Osteoblast (primary cell): ENCODE data around the gene LCN12. TPM values are rescaled to one million over a fixed set of nuclear protein-coding genes. Genes with fewer than 3 reads are reported as not detected.

Source experiments
- DNase-seq: peaks from one replicate; pipeline ENCODE4 v3.0.0; 2011; ENCODE audit warnings: low spot score, mixed read lengths; ENCODE audit not compliant: insufficient read length; ENCODE audit errors: missing footprints
- H2AFZ ChIP-seq: 2 replicates; pipeline ENCODE4 v1.6.0; 2011; ENCODE audit warnings: mild to moderate bottlenecking, low read length
- H3K27ac ChIP-seq: 2 replicates; pipeline ENCODE4 v1.5.1; 2011; ENCODE audit warnings: mild to moderate bottlenecking, low read depth, low read length, moderate library complexity
- H3K27me3 ChIP-seq: 2 replicates; pipeline ENCODE4 v1.6.0; 2012; ENCODE audit warnings: mild to moderate bottlenecking, control low read depth, inconsistent platforms, low read length, moderate library complexity; ENCODE audit not compliant: insufficient read depth
- H3K36me3 ChIP-seq: 2 replicates; pipeline ENCODE4 v1.5.1; 2011; ENCODE audit warnings: mild to moderate bottlenecking, low read length, control low read depth, moderate library complexity; ENCODE audit not compliant: insufficient read depth
- H3K4me1 ChIP-seq: 2 replicates; pipeline ENCODE4 v1.5.1; 2011; ENCODE audit warnings: mild to moderate bottlenecking, low read length, control low read depth, moderate library complexity; ENCODE audit not compliant: insufficient read depth
- H3K4me2 ChIP-seq: 2 replicates; pipeline ENCODE4 v1.6.0; 2011; ENCODE audit warnings: mild to moderate bottlenecking, low read length; ENCODE audit not compliant: insufficient read depth
- H3K4me3 ChIP-seq: fragments of 200-600 bp; sonication (generic); 3 replicates; pipeline ENCODE4 v1.5.1; 2012; ENCODE audit warnings: mild to moderate bottlenecking, low read length, inconsistent platforms; ENCODE audit not compliant: insufficient read depth
- H3K79me2 ChIP-seq: 2 replicates; pipeline ENCODE4 v1.6.0; 2012; ENCODE audit warnings: mild to moderate bottlenecking, low read length, control low read depth, inconsistent platforms; ENCODE audit not compliant: insufficient read depth
- H3K9me3 ChIP-seq: 2 replicates; pipeline ENCODE4 v1.5.1; 2011; ENCODE audit warnings: low read depth, low read length, control low read depth
- H4K20me1 ChIP-seq: 2 replicates; pipeline ENCODE4 v1.6.0; 2012; ENCODE audit warnings: mild to moderate bottlenecking, low read length, control low read depth; ENCODE audit not compliant: insufficient read depth
- total RNA-seq: library from RNA; depleted of rRNA; stranded (reverse); fragments of >200 nt; gene quantifications from 2 replicates; pipeline ENCODE4 v1.2.3, GENCODE V29; 2012
- TF ChIP-seq, protein P1 (sequence below): IDR thresholded peaks from 2 replicates; pipeline ENCODE4 v1.5.1; 2011; ENCODE audit warnings: mild to moderate bottlenecking, low read depth, low read length, moderate library complexity; ENCODE audit errors: extremely low read depth

The LCN12 gene
- total RNA-seq, 1 donor, result not detected

DNA sequence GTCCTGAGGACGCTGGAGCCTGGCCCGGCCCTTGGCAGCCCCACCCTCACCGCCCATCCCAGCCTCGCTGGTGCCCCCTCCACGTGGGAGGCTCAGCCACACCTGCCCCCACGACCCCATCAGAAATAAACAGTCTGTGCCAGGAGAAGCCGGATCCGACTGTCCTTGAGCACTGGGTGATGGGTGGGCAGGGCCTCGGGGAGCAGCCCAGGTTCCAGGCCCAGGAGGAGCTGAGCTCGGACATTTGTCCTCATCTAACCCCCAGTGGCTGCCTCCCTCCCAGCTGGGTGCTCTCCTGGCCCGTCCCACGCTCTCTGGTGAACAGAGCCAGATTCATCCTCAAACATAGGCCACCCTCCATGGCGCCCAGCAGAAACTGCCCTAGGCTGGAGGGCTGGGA lies 20.7 kb downstream of the LCN12 start:
- no peaks in the 10 kb centered on the region for H3K36me3 ChIP-seq
- no peaks in the 10 kb centered on the region for H3K9me3 ChIP-seq
- H3K27me3 ChIP-seq, result no peaks in the 10 kb centered on the region
- TF ChIP-seq, protein P1, sequence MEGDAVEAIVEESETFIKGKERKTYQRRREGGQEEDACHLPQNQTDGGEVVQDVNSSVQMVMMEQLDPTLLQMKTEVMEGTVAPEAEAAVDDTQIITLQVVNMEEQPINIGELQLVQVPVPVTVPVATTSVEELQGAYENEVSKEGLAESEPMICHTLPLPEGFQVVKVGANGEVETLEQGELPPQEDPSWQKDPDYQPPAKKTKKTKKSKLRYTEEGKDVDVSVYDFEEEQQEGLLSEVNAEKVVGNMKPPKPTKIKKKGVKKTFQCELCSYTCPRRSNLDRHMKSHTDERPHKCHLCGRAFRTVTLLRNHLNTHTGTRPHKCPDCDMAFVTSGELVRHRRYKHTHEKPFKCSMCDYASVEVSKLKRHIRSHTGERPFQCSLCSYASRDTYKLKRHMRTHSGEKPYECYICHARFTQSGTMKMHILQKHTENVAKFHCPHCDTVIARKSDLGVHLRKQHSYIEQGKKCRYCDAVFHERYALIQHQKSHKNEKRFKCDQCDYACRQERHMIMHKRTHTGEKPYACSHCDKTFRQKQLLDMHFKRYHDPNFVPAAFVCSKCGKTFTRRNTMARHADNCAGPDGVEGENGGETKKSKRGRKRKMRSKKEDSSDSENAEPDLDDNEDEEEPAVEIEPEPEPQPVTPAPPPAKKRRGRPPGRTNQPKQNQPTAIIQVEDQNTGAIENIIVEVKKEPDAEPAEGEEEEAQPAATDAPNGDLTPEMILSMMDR, result no peak
- no peak overlapping the region for H3K4me2 ChIP-seq
- no peak overlapping the region for H3K4me3 ChIP-seq
- no peaks in the 10 kb centered on the region for H3K79me2 ChIP-seq
- DNase-seq, result no peak
- H3K4me1 ChIP-seq, result peaks cover under 1% of the 10 kb centered on the region
- no peak overlapping the region for H2AFZ ChIP-seq
- H4K20me1 ChIP-seq, result no peaks in the 10 kb centered on the region
- H3K27ac ChIP-seq, result no peak overlapping the region

GRCh38 chr9:136973618-136974617 lies 21.8 kb downstream of the LCN12 start:
- peaks cover 5% of the 10 kb centered on the region for H3K4me1 ChIP-seq
- no peak overlapping the region for H2AFZ ChIP-seq
- no peaks in the 10 kb centered on the region for H3K27me3 ChIP-seq
- no peak overlapping the region for H3K4me2 ChIP-seq
- no peak overlapping the region for H3K27ac ChIP-seq
- TF ChIP-seq, protein P1, result no peak
- no peaks in the 10 kb centered on the region for H3K9me3 ChIP-seq
- H4K20me1 ChIP-seq, result no peaks in the 10 kb centered on the region
- no peaks in the 10 kb centered on the region for H3K36me3 ChIP-seq
- H3K4me3 ChIP-seq, result no peak overlapping the region
- no peak for DNase-seq
- no peaks in the 10 kb centered on the region for H3K79me2 ChIP-seq

GRCh38 chr9:136974817-136975535 lies 22.9 kb downstream of the LCN12 start:
- H3K27me3 ChIP-seq, result no peaks in the 10 kb centered on the region
- H3K79me2 ChIP-seq, result no peaks in the 10 kb centered on the region
- no peak overlapping the region for H3K4me3 ChIP-seq
- H3K4me1 ChIP-seq, result peaks cover 5% of the 10 kb centered on the region
- no peaks in the 10 kb centered on the region for H3K36me3 ChIP-seq
- no peak overlapping the region for H2AFZ ChIP-seq
- TF ChIP-seq, protein P1, result no peak
- no peak overlapping the region for H3K4me2 ChIP-seq
- no peaks in the 10 kb centered on the region for H3K9me3 ChIP-seq
- no peak overlapping the region for H3K27ac ChIP-seq
- no peaks in the 10 kb centered on the region for H4K20me1 ChIP-seq
- DNase-seq, result no peak

DNA sequence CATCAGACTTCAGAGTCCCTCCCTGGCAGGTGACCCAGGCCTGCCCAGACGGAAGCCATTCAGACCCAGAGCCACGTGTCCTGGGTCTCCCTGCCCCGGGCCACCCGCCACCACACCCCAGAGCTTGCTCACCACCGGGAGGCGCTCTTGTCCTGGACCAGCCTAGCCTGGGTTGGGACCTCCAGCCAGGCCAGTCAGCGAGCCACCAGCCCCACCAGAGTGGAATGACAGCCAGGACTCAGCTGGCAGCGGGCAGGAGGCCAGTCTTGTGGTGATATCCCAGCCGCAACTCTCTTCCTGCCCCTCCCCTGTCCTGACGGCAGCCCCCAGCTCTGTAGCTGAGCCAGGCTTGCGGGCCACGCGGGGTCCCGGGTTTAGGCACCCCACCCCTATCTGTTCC lies 23.6 kb downstream of the LCN12 start:
- Histone ChIP-seq H3K27me3 (no peaks in the 10 kb centered on the region), H3K9me3 (no peaks in the 10 kb centered on the region), H4K20me1 (no peaks in the 10 kb centered on the region), H3K4me2 (no peak overlapping the region), H3K4me3 (no peak overlapping the region), H2AFZ (no peak overlapping the region), H3K79me2 (no peaks in the 10 kb centered on the region), H3K4me1 (peaks cover 5% of the 10 kb centered on the region), H3K36me3 (no peaks in the 10 kb centered on the region), H3K27ac (no peak overlapping the region)
- DNase-seq, result peak; percentile 97
- TF ChIP-seq, protein P1, result peak; percentile 30
